COLO668 (cell line): ENCODE measurements around the gene TGOLN2.

Experiments
- DNase-seq: peaks from one replicate; lab custom pipeline; 2025; ENCODE audit not compliant: unreplicated experiment; lab: John Stamatoyannopoulos, UW

TGOLN2 gene

DNA sequence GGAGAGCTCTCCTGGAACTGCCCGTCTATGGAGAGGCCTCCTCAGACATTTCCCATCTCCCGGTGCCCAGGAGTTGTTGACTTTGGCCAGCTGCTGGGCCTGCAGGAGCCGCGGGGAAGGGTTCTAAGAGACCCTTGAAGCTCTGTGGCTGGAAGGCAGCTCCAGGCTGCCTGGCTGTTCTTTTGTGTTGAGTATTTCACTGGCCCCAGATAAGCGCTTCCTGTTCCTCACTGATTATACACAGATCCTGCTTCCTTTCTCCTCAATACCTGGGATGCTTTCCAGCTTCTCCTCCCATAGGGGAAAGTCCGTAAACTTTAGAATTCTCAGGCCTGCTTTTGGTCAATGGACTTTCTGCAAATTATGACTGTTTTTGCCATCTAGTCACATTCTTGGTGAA, 57.8 kb downstream of the TGOLN2 start:
- DNase-seq, result no peak
